OCI-M2 (cell line): Measurements from ENCODE around the gene CEP192.
"Not testable (repeated sequence)": the region's sequence is repeated elsewhere in the genome, so short reads cannot be mapped to it uniquely, and the experiment has no call there.

Source experiments
- DNase-seq: peaks from one replicate; lab custom pipeline; 2025; ENCODE audit not compliant: unreplicated experiment; lab: John Stamatoyannopoulos, UW

CEP192 gene

GRCh38 chr18:13026583-13027270 is 35.6 kb downstream of the CEP192 start:
- no peak for DNase-seq

DNA sequence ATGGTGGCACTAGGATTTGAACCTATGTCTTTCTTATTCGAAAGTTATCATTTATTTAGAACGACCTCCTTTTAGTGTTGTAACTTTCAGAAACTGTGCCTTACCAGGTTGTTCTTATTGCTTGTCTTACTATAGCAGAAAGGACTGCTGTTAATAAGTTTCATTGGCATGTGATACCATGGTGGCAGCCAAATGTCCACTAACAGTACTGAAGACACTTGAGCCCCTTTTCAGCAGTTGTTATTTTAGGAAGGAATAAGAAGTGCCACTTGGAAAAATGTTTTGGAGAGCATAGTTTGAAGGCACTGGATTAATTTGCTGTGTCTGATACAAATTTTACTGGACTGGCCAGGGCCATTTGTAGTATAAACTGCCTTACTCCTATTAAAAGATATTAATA is 37.7 kb downstream of the CEP192 start:
- DNase-seq, result no peak

DNA sequence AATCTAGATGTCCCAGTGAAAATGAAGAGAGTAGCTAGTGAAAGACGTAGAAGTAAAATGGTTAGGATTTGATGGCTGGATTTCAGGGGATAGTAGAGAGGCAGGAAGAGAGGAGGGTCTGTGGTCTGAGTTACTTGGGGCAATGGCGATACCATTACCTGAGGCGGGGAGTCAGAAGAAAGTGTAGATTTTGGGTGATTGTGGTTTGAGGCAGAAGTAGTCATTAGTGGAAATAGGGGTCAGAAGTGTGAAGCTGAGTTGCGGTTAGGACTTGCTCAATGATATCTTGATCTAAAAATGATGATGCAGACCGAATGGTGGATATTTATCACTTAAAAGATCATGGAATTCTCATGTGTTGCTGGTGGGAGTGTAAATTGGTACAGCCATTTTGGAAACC is 41.0 kb downstream of the CEP192 start:
- DNase-seq, result no peak

DNA sequence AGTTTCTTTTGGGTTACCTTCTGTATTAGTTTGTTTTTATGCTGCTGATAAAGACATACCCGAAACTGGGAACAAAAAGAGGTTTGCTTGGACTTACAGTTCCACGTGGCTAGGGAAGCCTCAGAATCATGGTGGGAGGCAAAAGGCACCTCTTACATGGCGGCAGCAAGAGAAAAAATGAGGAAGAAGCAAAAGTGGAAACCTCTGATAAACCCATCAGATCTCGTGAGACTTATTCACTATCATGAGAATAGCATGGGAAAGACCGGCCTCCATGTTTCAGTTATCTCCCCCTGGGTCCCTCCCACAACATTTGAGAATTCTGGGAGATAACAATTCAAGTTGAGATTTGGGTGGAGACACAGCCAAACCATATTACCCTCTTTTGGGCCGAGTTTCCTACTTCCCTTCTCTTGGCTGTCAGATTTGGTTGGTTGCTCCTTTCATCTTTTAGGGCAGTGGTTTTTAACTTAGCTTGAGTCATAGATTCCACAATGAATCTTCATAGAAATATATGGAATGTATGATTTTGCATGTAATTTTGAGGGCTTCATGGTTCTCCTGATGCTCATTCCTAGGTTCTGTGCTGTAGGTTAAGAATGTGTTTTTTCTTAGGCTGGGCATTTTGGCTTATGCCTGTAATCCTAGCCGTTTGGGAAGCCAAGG is 44.2 kb downstream of the CEP192 start:
- no peak for DNase-seq

GRCh38 chr18:13036622-13037320 is 45.6 kb downstream of the CEP192 start:
- no peak for DNase-seq

DNA sequence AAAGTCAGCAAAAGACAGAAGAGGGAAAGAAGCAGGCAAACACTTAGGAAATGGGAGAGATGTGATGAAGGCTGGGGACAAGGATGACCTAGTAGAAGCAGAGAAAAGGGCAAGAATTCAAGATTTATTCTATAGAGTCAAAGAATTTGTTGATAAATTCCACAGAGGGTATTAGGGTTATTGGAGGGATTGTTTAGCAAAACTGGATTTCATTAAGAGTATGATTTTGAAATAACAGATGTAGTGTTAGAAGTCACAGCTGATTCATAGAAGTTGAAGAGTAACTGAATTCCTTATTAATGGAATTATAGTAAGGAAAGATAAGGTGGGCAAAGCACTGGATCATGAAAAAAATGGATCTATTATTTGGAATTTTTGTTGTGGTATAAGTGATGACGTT is 48.6 kb downstream of the CEP192 start:
- DNase-seq, result no peak

GRCh38 chr18:13043066-13043465 is 51.9 kb downstream of the CEP192 start:
- DNase-seq, result no peak

DNA sequence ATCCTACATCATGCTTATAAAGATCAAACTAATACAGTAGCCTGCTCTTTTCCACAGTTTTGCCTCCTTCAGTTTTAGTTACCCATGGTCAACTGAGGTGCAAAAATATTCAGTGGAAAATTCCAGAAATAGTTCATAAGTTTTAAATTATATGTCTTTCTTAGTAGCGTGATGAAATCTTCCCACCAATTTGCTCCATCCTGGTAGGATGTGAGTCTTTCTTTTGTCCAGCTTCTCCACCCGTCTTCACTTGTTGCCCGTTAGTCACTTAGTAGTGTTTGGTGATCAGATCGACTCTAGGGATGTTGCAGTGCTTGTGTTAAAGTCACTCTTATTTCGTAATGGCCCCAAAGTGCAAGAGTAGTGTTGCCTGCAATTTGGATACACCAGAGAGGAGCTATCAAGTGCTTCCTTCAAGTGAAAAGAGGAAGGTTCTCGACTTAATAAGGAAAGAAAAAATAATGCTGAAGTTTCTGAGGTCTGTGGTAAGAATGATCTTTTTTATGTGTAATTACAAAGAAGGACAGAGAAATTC is 57.0 kb downstream of the CEP192 start:
- DNase-seq, result no peak

DNA sequence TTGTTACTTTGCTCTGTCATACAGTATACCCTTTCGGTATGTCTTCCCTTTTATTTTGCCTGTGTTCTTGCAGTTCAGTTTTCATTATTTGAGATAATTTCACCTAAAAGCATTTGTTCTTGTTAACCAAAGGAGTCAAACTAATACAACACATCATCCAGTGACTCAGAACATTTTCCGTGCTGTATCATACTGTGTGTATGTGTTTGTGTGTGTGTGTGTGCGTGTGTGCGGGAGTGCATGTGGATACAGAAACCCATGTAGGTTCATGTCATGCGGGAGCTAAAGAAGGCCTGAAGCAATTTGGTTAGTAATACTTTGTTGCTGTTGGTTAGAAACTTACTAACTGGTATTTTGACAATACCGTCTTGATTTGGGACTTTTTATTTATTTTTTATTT is 60.0 kb downstream of the CEP192 start:
- no peak for DNase-seq

GRCh38 chr18:13051950-13052349 is 60.8 kb downstream of the CEP192 start:
- no peak for DNase-seq

- DNase-seq, result no peak
Measured at GRCh38 chr18:13054336-13054735, 63.2 kb downstream of the CEP192 start.

GRCh38 chr18:13061630-13062189 is 70.5 kb downstream of the CEP192 start:
- DNase-seq, result no peak

DNA sequence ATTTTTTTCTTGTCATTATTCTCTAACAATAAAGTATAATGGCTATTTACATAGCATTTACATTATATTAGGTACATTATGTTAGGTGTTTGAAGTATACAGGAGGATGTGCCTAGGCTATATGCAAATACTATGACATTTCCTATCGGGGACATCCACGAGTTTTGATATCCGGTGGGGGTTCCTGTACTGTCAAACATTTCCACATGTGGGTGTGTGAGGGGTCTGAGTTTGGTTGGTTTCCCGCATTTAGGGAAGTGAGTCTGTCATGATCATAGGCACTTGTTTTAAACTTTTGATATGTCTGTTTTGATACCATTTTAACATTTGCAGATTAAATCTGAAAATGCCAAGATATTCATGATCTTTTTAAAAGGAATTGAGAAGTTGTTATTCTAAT is 76.0 kb downstream of the CEP192 start:
- no peak for DNase-seq

- DNase-seq, result no peak
Measured at GRCh38 chr18:13067966-13068365, 76.8 kb downstream of the CEP192 start.

DNA sequence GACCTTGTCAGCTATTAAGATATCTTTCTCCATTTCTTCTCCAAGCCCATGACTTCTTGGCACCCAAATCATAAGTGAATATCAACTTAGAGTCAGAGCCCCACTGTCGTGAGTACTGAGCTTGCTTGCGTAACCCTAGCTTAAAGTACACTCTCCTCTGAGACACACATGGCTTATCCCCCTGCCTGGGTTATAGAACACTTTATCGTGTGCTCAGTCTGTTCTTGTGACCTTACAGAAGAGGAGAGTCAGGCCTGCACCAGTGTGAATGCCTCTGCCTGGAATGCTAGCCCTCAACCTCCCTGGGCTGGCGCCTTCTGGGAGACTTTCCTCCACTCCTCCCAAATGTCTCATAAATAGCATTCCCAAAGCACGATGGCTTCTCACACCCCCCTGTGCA is 79.3 kb downstream of the CEP192 start:
- no peak for DNase-seq

DNA sequence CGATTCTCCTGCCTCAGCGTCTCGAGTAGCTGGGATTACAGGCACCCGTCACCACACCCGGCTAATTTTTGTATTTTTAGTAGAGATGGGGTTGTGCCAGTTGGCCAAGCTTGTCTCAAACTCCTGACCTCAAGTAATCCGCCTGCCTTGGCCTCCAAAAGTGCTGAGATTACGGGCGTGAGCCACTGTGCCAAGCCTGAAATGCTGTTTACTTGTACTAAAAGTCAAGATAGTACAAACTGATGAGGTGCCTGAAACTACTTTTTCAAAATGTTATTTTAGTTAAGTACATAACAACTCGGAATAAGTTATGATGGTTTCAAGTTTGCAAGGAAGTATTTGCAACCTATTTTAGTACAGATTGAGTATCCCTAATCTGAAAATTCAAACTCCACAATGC is 85.7 kb downstream of the CEP192 start:
- DNase-seq, result no peak

DNA sequence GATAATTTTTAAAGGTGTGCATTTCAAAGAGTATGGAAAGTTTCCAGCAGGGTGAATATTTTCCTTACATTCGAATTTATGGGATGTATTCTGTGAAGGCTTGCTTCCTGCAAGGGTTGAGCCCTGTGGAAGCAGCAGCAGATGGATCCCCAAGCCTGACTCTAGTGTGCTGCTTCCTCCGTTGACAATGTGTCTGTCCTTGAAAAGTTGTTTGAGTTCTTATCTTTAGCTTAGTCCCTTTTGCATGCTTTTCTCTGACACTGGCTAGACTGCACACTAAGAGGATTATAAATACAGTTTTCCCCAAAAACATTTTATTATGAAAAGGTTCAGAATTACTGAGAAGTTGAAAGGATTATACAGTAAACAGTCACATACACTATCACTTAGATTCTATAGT is 86.3 kb downstream of the CEP192 start:
- DNase-seq, result no peak

- not testable (repeated sequence) for DNase-seq
Measured at GRCh38 chr18:13078065-13078464, 86.9 kb downstream of the CEP192 start.

GRCh38 chr18:13086906-13087305 is 95.7 kb downstream of the CEP192 start:
- DNase-seq, result no peak

DNA sequence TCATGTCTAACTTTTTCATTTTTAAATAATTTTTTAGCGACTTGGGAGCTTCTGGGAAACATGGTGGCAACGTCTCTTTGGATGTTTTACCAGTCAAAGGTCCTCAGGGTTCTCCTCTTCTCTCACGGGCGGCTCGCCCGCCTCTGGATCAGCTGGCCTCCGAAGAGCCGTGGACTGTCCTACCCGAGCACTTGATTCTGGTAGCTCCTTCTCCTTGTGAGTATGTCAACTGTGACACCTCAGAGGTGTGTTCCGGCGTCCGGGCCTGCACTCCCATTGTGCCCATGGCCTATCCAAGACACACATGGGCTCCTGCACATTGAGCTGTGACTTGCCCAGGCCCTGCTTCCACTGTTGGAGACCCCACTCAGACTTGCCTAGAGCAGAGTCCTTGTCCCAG is 104.3 kb downstream of the CEP192 start:
- DNase-seq, result no peak

- DNase-seq, result no peak
Measured at GRCh38 chr18:13096232-13096631, 105.1 kb downstream of the CEP192 start.

DNA sequence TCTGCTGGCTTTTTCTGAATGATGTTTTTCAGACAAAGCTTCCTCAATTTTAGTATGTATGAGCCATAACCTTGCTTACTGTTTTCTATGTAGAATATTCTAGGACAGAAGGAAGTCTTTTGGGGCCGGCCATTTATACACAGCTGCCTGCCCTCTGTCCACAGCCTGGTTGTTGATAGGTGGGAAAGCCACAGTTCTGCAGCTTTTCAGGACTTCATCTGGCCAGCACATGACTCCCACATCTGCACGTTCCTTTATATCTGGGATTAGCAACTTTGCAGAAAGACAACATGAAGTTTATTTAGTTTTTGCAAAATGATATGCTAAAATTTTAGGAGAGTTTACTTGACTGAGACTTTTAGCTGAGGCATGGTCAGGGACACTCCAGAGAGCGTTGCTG is 105.6 kb downstream of the CEP192 start:
- no peak for DNase-seq
